NCI-H1694 (cell line): Measurements from ENCODE around the gene ORC2.
"Not testable (repeated sequence)": the region's sequence is repeated elsewhere in the genome, so short reads cannot be mapped to it uniquely, and the experiment has no call there.

ENCODE experiments used
- DNase-seq: peaks from one replicate; lab custom pipeline; 2025; lab: John Stamatoyannopoulos, UW

ORC2 gene

GRCh38 chr2:200963124-200963917 lies at the start of gene ORC2:
ORC2 (minus strand) TSS chr2:200963660; CDS start chr2:200958123, 5,537 bp downstream.
- peak; percentile 94 for DNase-seq

- DNase-seq, result no peak
These were observed 44.9 kb upstream of the ORC2 start for GRCh38 chr2:201008296-201008829.

- no peak for DNase-seq
These were observed 44.1 kb upstream of the ORC2 start for GRCh38 chr2:201007584-201007998.

GRCh38 chr2:201006704-201007103 lies 43.2 kb upstream of the ORC2 start:
- no peak for DNase-seq

DNA sequence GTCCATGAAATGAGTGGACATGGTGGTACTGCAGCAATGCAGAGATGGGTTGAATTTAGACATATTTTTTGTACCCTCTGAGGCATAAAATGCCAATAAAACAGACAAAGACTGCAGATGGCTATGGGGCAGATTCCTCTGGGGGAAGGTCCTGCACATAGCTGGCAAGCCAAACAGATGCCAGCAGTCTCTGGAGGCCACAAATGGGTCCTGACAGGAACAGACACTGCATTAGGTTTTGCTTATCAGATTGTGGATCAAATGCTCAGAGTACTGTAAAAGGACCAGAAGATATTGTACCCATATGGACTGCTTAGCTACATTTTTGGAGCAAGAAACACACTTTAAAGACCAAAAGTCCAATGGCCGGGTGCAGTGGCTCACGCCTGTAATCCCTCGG lies 40.9 kb upstream of the ORC2 start:
- no peak for DNase-seq

- no peak for DNase-seq
These were observed 29.6 kb upstream of the ORC2 start for GRCh38 chr2:200993097-200993496.

GRCh38 chr2:200987137-200987536 lies 23.7 kb upstream of the ORC2 start:
- DNase-seq, result no peak

GRCh38 chr2:200985799-200986198 lies 22.3 kb upstream of the ORC2 start:
- no peak for DNase-seq

GRCh38 chr2:200976710-200977109 lies 13.2 kb upstream of the ORC2 start:
- DNase-seq, result no peak

- no peak for DNase-seq
These were observed 12.2 kb upstream of the ORC2 start for GRCh38 chr2:200975672-200976071.

GRCh38 chr2:200970057-200970456 lies 6.6 kb upstream of the ORC2 start:
- not testable (repeated sequence) for DNase-seq

DNA sequence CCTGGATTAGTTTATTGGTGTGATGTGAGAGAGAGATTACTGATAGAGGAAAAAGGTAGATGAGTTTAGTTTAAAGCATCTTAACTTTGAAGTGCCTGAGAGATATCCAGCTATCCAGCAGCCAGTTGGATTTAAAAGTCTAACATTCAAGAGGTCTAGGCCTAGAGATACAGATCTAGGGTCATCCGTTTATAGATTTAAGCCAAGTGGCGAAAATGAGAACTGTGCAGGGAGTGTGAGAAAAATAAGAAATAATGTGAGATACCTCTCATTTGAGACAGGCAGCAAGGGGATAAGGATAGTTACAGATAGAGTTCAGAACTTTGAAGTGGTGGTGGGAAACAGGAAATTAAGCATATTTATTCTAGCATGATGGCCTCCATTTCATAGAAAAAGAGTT lies 5.3 kb upstream of the ORC2 start:
- DNase-seq, result no peak

GRCh38 chr2:200968162-200968561 lies 4.7 kb upstream of the ORC2 start:
- DNase-seq, result no peak

GRCh38 chr2:200966770-200967169 lies 3.3 kb upstream of the ORC2 start:
- DNase-seq, result no peak

DNA sequence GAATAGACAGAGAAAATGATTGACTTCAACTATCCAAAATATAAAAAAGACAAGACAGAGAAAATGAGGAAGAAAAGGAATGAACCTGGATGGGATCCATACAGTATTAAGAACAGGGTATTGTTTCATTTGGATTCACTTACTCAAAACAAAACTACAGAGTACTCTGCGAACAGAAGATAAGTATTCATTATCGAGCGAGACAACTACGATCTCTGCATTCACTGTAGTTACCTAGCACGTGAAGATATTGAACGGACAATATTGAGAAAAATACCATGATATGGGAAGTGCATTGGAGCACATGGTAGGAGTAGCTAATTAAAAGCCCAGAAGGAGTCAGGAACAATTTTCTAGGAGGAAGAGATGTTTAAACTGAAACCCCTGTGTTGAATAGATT lies 1.0 kb upstream of the ORC2 start:
- no peak for DNase-seq

GRCh38 chr2:200963918-200964252 lies 425 bp upstream of the ORC2 start:
- not testable (repeated sequence) for DNase-seq

DNA sequence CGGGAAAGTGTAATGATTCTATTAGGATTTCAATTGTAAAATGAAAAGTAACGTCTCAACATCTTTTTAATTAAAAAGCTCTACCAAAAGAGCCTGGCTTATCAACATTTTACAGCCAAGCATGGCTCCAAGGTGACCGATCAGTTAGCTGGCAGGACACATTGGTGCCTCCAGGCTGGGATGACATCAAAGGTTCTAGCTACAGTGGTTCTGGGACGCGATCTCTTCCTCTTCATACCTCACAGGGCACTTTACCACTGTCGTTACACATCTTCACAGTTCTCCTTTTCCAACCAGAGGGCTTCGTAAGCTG lies 693 bp downstream of the ORC2 start:
- no peak for DNase-seq

GRCh38 chr2:200961674-200962073 lies 1.8 kb downstream of the ORC2 start:
- DNase-seq, result no peak

DNA sequence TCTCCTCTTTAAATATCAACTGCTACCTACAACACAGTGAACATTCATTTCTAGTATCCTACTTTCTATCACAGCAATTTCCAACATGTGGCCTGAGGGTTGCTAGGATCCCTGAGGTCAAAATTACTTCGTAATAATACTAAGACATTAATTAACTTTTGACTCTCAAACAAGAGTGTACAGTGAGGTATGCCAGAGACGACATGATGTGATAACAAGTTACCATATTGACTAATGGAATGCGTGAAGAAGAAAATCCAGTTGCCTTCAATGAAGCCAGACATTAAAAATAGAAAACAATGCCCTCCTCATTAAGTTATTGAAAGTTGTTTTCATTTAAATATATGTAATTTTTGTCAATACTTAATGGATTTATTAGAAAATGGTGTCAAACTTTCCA lies 13.1 kb downstream of the ORC2 start:
- DNase-seq, result no peak

GRCh38 chr2:200945395-200945729 lies 18.1 kb downstream of the ORC2 start:
- DNase-seq, result no peak

DNA sequence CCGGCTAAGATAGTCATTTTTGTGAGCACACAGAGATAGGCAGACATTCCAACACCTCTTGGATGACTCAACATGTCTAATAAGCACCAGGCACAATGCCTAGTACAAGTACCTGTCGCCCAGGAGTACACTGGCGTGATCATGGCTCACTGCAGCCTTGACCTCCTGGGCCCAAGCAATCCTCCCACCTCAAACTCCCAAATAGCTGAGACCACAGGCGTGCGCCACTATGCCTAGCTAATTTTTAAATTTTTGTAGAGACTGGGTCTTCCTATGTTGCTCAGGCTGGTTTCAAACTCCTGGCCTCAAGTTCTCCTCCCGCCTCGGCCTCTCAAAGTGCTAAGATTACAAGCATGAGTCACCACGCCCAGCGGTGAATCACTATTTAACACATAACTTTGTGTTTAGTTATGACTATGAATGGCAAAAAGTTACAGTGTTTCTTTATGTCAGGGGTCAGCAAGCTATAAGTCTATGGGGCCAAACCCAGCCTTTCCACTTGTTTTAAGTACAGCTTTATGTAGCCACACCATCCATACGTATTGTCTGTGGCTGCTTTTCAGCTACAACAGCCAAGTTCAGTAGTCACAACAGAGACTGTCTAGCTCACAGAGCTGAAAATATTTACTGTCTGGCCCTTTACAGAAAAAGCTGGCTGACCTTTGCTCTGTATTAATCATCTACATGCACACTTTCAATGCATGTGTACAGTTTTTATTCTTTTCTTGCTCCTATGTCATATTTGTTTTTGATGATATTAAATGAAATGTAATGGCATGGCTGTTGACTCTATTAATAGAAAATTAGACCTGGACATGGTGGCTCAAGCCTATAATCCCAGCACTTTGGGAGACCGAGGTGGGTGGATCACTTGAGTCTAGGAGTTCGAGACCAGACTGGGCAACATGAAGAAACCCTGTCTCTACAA lies 18.7 kb downstream of the ORC2 start:
- DNase-seq, result no peak

DNA sequence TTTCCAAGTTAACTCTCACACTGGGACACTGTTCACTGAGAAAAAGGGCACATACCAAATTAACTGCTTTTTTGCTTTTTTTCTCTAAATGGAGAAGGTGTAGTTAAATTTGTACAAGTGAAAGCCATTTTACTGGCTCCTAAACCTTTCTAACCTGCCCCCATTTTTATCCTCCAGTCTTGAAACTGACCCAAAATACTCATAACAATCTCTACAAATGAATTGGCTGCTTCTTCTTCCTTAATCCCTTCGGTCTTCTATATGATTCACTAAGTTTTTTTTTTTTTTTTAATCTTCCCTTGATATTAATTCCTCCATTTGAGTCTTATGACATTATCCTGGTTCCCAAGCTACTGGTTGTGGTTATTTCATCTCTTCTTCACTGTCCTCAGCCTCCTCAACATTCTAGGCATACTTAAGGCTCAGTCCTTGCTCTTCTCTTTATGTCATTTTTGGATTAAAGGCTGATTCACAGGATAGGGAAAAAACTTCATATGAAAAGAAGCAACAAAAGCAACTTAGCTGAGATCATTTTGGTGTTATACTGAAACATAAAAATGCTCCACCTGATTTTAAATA lies 19.8 kb downstream of the ORC2 start:
- no peak for DNase-seq

DNA sequence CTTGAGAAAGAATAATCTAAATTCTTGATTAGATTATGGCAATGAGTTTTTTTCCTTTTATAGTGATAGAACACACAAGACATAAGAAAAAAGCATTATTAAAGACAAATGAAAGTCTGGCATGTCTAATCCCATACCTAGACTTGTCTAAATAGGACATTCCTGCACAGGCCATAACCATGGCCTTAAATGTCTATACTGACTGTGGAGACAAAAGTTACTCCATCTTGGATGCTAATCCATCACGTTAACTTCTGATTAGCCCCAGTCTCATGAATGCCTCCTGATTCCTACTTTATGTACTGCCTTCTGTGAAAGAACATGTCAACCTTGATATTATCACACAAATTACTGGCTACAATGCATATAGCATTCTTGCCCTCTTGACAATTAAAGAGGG lies 23.6 kb downstream of the ORC2 start:
- DNase-seq, result no peak
